Osteocyte (in vitro differentiated cells): ENCODE results near the gene GNB1. TPM values are rescaled to one million over a fixed set of nuclear protein-coding genes. Genes with fewer than 3 reads are reported as not detected.

ENCODE experiments used
- DNase-seq: peaks from one replicate; pipeline ENCODE4 v3.0.0; 2021; ENCODE audit warnings: mixed read lengths; ENCODE audit not compliant: unreplicated experiment; ENCODE audit errors: extremely low spot score
- H3K27ac Mint-ChIP-seq: one replicate; pipeline ENCODE4 v1.8.0; 2021; ENCODE audit warnings: mild to moderate bottlenecking, mixed read lengths; ENCODE audit not compliant: unreplicated experiment
- H3K27me3 Mint-ChIP-seq: one replicate; pipeline ENCODE4 v1.8.0; 2021; ENCODE audit warnings: mixed read lengths; ENCODE audit not compliant: unreplicated experiment
- H3K36me3 Mint-ChIP-seq: one replicate; pipeline ENCODE4 v1.8.0; 2021; ENCODE audit warnings: mixed read lengths; ENCODE audit not compliant: unreplicated experiment
- H3K4me1 Mint-ChIP-seq: one replicate; pipeline ENCODE4 v1.8.0; 2021; ENCODE audit warnings: mixed read lengths; ENCODE audit not compliant: unreplicated experiment
- H3K4me3 Mint-ChIP-seq: one replicate; pipeline ENCODE4 v1.8.0; 2021; ENCODE audit warnings: mild to moderate bottlenecking, moderate library complexity, mixed read lengths; ENCODE audit not compliant: unreplicated experiment
- H3K9me3 Mint-ChIP-seq: one replicate; pipeline ENCODE4 v1.8.0; 2021; ENCODE audit warnings: mixed read lengths; ENCODE audit not compliant: unreplicated experiment
- total RNA-seq: library from RNA; stranded (reverse); gene quantifications from 2 replicates; pipeline ENCODE4 v1.2.1, GENCODE V29; 2021
- TF ChIP-seq, protein P1 (sequence below): fragments of 200-600 bp; sonication (generic); IDR thresholded peaks from 2 replicates; pipeline ENCODE4 v1.5.0; 2021; ENCODE audit warnings: antibody characterized with exemption, mild to moderate bottlenecking, moderate library complexity

The GNB1 gene
- total RNA-seq, 1 donor from 2014 or later: 407 TPM

GRCh38 chr1:1819762-1820161, 71.1 kb downstream of the GNB1 start:
- H3K27ac Mint-ChIP-seq: no peak overlapping the region
- H3K27me3 Mint-ChIP-seq: no peaks in the 10 kb centered on the region
- H3K4me1 Mint-ChIP-seq: no peaks in the 10 kb centered on the region
- no peak for DNase-seq
- H3K9me3 Mint-ChIP-seq: no peaks in the 10 kb centered on the region
- no peak overlapping the region for H3K4me3 Mint-ChIP-seq
- TF ChIP-seq, protein P1, sequence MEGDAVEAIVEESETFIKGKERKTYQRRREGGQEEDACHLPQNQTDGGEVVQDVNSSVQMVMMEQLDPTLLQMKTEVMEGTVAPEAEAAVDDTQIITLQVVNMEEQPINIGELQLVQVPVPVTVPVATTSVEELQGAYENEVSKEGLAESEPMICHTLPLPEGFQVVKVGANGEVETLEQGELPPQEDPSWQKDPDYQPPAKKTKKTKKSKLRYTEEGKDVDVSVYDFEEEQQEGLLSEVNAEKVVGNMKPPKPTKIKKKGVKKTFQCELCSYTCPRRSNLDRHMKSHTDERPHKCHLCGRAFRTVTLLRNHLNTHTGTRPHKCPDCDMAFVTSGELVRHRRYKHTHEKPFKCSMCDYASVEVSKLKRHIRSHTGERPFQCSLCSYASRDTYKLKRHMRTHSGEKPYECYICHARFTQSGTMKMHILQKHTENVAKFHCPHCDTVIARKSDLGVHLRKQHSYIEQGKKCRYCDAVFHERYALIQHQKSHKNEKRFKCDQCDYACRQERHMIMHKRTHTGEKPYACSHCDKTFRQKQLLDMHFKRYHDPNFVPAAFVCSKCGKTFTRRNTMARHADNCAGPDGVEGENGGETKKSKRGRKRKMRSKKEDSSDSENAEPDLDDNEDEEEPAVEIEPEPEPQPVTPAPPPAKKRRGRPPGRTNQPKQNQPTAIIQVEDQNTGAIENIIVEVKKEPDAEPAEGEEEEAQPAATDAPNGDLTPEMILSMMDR: no peak
- peaks cover 33% of the 10 kb centered on the region for H3K36me3 Mint-ChIP-seq

DNA sequence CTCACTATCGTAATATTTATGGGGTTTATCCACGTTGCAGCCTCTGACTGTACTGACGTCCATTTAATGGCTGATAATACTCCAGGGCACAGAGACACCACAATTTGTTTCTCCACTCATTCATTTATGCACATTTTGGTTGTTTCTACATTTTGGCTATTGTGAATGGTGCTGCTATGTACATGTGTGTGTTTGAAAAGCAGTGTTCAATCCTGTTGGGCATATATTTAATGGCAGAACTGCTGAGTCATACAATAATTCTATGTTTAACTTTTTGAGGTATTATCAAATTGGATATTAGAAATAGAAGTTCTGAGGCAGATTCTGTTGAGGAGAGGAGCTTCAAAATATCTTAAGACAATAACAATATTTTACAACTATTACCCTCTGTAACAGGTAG, 73.7 kb downstream of the GNB1 start:
- Mint-ChIP-seq H3K27ac (peak overlapping the region; percentile 7), H3K9me3 (no peaks in the 10 kb centered on the region), H3K27me3 (no peaks in the 10 kb centered on the region), H3K4me3 (no peak overlapping the region), H3K36me3 (peaks cover 34% of the 10 kb centered on the region), H3K4me1 (no peaks in the 10 kb centered on the region)
- DNase-seq: no peak
- TF ChIP-seq, protein P1: no peak

DNA sequence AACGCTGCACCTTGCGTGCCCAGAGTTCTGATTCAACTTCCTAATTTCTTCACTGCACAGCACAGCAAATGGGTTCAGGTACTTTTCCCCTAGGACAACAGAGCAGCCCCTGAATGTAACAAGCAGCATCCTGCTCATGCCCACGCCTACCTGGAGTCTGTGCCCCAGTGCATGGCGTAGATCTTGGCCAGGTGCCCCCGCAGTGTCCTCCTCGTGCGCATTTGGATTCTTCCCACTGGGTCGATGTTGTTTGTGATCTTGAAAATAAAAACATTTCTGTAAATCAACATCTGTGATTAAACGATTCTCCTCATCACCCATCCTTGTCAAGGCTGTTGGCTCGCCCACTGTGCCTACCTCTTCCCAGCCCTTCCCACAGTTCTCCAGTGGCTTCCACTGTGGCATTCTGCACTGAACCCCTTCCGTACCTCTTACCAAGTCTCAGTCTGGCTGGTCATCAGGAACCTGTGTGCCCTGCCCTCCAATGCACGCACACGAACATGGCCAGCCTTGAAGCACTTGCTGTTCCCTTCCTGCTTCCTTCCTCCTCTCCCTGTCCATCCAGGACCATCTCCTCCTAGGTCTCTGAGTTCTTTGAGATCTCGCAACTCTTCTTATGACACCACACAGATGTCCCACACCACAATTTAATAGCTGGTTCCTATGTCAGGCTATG, 75.1 kb downstream of the GNB1 start:
- TF ChIP-seq, protein P1: no peak
- Mint-ChIP-seq H3K4me3 (no peak overlapping the region), H3K9me3 (no peaks in the 10 kb centered on the region), H3K27ac (peak overlapping the region; percentile 50), H3K4me1 (no peaks in the 10 kb centered on the region), H3K27me3 (no peaks in the 10 kb centered on the region), H3K36me3 (peaks cover 28% of the 10 kb centered on the region)
- DNase-seq: no peak

- peaks cover 2% of the 10 kb centered on the region for H3K4me1 Mint-ChIP-seq
- TF ChIP-seq, protein P1: no peak
- H3K27me3 Mint-ChIP-seq: no peaks in the 10 kb centered on the region
- no peak overlapping the region for H3K4me3 Mint-ChIP-seq
- DNase-seq: no peak
- no peaks in the 10 kb centered on the region for H3K9me3 Mint-ChIP-seq
- H3K27ac Mint-ChIP-seq: no peak overlapping the region
- peaks cover 18% of the 10 kb centered on the region for H3K36me3 Mint-ChIP-seq
Measured at GRCh38 chr1:1809489-1809888, 81.4 kb downstream of the GNB1 start.

DNA sequence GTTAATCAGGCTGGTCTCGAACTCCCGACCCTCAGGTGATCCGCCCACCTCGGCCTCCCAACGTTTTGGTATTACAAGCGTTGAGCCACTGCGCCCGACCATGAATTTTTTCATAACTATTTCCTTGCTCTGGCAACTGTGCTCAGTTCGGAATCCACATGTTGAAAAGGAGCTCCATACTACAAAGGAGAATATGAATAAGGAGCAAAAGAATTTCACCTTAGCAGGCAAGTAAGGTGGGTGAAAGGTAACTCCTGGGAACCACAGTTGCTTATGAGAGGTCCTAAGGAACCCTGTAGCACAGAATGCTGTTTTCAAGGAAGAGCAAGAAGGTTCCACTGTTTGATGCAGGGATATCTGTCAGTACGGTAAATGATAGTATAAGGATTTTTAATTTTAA, 82.7 kb downstream of the GNB1 start:
- Mint-ChIP-seq H3K27me3 (no peaks in the 10 kb centered on the region), H3K27ac (no peak overlapping the region), H3K4me3 (no peak overlapping the region), H3K9me3 (no peaks in the 10 kb centered on the region), H3K36me3 (peaks cover 18% of the 10 kb centered on the region), H3K4me1 (peaks cover 2% of the 10 kb centered on the region)
- TF ChIP-seq, protein P1: no peak
- no peak for DNase-seq
